T1000 (cell line): Measurements from ENCODE around the gene FRMD4A.
A peak's percentile ranks its signal among the peaks of the same experiment; 100 is the strongest.
"Not testable (repeated sequence)": the region's sequence is repeated elsewhere in the genome, so short reads cannot be mapped to it uniquely, and the experiment has no call there.

ENCODE experiments used
- DNase-seq: peaks from one replicate; lab custom pipeline; 2025; ENCODE audit warnings: mixed read lengths; lab: John Stamatoyannopoulos, UW

Gene FRMD4A

DNA sequence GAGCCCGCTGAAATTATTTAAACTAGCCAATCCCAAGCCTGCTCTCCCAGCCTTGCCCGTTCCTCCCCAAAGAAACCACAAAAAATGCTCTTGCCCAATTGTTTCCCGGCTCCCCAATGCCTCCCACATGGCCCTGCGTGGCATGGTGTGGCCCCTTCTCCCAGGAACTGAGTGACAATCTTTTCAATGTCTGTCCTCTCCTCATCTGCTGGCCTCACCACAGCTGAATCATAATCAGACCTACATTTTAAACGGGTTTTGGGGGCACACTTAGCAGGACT, 542.5 kb downstream of the FRMD4A start:
- DNase-seq, result no peak

DNA sequence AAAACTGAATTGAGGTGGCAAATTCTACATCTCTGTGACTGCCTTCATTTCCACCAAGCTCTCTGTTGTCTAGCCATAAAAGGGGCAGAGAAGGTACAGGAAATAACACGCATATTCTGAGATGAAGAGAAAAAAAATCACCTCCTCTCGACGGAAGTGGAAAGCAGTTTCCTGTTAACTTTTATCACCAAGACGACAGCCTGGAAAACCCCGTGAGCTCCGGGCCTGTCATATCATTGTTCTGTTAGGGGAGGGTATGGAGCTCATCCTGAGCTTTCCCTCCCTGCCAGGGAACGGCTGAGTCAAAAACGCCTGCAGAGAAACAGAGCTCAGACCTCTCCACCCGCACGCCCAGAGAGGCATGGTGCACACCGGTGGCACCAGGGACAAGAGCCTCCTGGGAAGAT, 543.7 kb downstream of the FRMD4A start:
- DNase-seq, result no peak

DNA sequence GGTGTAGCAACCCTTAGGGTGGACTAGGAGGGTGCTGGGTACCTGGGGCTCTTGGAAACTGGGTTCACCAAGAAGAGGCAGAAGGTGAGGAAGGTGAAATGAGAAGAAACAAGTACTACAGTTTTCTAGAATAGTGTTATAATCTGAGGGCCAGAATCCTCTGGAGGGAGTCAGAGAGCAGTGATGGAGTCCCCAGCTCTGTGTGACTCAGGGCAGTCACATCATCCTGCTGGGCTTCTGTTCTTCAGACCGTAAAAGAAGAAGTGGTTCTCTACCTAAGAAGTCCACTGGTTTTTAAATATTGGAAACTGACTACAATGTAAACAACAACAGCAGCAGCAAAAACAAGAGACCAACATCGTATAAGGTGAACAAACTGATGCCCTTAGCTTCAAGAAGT, 546.7 kb downstream of the FRMD4A start:
- DNase-seq, result no peak

DNA sequence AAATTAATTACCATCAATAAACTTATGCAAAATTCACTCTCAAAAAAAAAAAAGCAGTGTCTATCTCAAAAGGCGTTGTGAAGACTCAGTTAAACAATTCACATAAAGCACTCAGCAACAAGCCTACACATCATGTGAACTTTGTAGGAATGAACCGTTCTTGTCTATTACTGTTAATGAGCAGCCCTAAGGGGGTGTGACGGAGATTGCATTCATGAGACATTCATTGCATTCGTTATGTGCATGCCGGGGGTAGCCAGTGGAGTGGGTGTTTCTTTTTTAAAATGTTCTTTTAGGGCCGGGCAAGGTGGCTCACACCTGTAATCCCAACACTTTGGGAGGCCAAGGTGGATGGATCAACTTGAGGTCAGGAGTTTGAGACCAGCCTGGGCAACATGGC, 551.0 kb downstream of the FRMD4A start:
- DNase-seq, result no peak

DNA sequence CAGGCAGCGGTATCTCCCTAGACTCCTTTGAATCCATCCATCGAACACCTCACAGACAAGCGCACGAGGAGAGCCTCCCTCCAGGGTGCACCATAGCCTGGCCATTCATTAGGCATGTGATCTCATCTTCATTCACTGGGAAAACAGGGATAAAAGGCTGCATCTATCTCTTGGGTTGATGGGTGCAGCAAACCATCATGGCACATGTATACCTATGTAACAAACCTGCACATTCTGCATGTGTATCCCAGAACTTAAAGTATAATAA, 552.1 kb downstream of the FRMD4A start:
- not testable (repeated sequence) for DNase-seq

DNA sequence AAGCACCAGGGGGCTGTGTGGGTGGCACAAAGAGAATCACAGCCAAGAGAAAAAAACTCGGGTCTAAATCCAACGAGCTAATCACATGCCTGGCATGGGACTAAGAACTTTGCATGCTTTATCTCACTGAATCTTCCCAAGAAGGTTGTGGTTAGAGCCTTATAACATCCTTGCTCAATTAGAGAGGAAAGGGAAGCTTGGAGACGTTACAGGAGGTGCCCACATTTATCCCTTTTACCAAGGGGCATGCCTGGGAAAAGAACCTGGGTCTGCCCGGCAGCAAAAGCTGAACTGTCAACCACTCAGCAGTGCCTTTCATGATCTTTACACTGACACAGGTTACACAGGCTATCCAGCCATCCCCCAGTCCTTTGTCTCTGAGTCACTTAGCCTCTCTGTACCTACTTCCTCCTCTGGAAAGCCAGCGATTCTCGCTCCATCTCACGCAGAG, 553.8 kb downstream of the FRMD4A start:
- no peak for DNase-seq

DNA sequence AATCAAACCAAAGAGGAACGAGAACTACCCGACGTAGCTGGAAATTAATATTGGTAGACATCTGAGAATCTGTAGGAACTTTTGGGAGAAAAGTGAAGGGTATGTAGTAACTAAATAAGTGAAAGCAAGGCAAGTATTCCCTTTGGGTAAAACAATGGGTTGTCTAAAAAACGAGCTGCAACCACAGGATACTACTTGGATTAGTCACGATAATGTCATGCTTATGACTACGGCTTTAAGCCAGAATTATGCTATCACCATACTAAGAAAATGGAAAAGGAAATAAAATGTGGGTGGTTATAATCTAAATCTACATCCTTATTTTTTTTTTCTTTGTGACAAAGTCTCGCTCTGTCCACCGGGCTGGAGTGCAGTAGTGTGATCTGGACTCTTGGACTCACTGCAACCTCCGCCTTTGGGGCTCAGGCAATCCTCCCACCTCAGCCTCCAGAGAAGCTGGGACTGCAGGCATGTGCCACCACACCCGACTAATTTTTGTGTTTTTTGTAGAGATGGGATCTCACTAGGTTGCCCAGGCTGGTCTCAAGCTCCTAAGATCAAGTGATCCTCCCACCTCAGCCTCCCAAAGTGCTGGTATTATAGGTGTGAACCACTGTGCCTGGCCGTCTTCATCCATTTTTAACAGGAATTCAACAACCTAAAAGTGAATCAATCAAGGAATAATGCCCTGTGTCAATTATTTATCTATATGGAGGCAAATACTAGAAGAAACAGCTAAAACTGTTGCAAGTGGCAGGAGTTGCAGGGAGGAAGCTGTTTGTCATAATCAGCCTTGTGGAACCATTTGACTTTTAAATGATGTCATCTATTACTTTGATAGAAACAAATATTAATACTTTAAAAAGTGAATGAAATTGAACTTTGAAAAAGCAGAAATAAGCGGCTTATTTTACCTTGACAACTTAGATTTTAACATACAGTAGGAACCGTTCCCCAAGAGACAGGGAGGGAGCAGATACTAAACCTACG, 554.6 kb downstream of the FRMD4A start:
- DNase-seq, result no peak

DNA sequence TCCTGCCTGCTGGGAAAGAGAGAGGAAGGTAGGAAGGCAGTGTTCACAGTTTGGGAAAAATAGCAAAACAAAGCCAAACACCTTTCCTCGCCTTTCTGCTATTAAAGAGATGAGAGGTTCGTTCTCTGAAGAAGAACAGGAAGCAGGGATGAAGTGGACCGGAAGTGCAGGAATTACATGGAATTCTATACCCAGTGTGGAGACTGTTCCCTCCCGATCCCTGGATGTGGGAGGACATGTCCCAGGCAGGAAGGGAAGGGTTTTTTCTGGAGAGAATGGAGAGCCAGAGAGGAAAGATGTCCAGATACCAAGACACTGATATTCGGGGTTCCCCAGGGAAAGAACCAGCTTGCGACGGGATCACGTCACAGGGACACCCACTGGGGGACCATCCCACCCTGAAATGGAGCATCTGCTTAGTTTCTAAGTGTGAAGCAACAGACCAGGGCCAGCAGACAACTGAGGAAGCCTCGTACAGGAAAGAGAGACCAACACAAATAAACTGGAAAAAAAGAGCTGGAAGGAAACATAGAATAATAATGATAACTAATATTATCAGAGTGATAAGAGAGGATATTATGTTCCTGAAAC, 556.3 kb downstream of the FRMD4A start:
- no peak for DNase-seq

DNA sequence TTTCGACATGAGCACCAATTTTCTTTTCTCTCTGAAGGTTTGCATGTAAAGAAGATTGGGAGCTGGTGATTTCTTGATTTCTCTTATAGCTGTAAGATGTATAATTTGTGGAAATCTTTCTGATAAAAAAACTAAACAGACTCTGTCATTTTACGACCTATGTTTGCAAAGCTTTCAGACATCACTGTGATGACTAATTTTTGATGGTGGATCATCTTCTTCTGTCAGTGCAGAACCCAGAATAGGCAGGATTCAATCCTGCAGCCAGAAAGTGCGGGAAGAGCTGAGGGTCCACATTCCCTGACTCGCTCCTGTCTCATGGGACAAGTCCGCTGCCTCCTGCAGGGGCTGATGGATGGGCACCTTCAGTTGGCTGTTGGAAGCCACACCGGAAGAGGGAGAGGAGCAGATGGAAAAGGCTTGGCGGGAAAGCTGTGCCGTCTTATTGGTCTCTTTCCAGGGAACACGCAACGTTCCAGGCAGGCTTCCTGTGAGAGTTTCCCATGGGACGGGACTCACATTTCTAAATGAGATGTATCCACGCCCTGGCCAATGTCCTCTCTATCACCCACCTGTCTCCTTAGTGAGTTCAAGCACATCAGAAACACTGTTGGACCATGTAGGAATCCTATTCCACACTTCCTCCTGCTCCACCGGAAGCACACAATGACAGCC, 557.1 kb downstream of the FRMD4A start:
- DNase-seq, result no peak

DNA sequence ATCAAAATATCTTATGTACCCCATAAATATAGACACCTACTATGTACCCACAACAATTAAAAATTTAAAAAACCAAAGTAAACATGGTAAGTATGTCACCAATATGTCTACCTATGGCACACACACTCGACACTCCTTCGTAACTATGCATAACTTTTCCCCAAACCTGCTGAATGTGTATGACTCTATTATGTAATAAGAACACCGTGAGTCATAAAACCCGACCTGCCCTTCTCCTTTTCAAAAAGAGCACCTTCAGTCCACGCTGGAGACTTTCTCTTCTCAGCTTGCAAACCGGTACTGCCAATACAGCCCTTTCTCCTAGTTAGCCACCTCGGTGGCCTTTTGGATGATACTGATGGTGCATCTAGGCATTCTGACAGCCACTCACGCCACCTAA, 557.7 kb downstream of the FRMD4A start:
- DNase-seq, result no peak

DNA sequence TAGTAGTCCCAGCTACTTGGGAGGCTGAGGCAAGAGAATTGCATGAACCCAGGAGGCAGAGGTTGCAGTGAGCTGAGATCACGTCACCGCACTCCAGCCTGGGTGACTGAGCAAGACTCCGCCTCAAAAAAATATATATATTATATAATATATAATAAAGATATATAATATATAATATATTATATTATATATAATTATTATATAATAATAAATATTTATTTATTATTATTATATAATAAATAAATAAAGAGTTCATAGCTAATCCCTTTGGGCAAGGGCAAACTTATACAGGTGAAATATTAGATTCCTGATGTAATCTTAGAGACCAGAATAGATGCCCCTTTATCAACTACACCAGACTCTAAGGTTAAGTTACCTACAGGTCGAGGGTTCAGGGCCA, 558.7 kb downstream of the FRMD4A start:
- DNase-seq, result no peak

DNA sequence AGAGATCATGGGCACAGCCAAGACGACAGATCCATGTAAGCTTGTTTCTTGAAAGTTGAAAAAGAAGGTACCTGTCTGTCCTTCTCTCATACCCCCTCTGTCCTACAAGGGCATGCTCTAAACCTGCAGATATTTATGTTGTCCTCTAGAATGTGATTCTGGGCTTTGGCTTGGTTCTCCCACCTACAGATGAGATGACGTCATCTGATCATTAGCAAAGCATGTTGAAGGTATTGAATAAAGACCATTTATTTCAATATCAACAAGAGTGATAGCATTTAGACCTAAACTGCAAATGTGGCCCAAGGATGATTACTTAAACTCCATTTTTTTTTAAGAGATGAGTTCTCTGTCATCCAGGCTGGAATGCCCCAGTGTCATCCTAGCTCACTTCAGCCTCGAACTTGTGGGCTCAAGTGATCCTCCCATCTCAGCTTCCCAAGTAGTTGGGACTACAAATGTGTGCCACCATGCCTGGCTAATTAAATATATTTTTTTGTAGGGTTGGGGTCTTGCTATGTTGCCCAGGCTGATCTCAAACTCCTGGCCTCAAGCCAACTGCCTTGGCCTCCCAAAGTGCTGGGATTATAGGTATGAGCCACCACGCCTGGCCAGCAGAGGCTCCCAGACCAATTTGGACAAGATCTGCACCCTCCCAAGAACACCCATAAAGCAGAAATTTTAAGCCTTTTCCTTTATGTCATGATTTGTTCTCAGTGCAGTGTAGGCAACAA, 559.8 kb downstream of the FRMD4A start:
- DNase-seq, result no peak

DNA sequence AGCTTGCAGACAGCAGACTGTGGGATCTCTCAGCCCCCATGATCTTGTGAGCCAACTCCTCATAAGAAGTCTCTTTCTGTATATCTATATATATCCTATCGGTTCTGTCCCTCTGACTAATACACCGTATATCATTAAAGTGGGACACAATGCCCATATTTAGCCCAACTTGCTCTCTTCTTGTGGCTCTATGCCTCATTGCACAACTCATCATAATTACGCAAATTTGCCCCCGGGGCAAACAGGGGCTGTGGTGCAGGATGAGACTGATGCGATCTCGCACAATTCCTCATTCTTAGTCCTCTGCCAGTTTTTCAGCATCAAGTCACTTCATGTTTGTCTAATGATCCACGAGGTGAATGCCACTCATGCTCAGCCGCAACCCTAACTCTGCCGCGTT, 560.8 kb downstream of the FRMD4A start:
- DNase-seq, result peak; percentile 83

DNA sequence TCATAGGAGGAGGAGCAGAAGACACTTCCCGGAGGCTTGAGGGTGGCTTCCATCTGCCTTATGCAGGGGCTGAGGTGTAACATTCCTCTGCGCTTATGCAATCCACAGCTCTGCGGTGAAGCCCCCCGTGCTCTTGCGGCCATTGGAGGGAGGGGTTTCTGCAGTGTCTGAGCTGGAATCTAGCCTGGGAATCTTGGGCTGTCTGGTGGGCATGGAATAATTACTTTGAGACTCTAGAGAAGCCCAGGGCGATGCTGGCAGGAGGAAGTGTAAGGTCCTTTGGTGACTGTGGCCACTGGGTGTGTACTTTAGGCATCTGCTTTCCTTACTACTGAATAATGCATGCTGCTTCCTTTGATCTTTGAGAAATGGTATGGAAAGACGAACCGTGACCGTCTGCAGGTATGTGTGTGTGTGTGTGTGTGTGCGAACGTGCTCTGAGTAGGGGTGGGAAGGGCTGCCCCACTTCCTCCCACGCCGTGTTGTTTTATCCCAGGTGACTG, 563.0 kb downstream of the FRMD4A start:
- no peak for DNase-seq

DNA sequence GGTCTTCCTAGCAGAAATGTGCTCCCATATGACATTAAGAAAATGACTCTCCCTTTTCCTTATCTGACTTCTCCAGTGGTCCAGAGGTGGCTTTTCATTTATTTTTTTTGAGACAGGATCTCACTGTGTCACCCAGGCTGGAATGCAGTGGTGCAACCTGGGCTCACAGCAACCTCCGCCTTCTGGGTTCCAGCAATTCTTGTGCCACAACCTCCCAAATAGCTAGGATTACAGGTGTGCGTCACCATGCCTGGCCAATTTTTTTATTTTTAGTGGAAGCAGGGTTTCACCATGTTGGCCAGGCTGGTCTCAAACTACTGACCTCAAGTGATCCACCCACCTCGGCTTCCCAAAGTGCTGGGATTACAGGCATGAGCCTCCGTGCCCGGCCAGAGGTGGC, 563.6 kb downstream of the FRMD4A start:
- not testable (repeated sequence) for DNase-seq

DNA sequence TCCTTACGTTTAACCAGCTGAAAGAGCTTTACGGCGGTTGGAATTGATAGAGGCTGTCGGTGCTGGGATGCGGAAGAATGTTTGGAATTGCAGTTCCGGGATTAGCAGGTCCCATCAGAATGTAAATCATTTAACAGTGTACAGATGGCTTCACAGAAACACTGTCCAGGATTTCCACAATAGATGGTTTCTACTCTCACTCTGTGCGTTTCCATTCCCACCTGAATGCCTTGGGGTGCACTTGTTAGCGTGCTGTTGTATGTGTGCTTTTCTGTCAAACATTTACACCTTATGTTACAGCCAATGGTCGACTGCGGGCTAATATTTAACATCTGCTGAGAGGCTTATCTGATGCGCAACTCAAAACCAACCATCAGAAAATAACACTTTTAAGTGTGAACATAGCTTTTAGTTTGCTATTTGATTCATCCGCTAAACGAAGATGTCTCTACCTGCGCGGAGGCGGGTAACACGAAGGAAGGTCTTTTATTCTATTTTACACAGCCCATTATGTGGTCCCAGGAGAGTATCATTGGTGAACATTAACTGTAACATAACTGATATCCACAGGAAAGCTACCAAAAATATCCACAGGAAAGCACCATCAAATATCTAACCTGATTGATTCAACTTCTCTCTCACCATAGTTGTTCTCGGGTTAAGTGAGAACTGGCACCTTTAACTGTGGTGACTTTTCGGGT, 564.9 kb downstream of the FRMD4A start:
- DNase-seq, result no peak

DNA sequence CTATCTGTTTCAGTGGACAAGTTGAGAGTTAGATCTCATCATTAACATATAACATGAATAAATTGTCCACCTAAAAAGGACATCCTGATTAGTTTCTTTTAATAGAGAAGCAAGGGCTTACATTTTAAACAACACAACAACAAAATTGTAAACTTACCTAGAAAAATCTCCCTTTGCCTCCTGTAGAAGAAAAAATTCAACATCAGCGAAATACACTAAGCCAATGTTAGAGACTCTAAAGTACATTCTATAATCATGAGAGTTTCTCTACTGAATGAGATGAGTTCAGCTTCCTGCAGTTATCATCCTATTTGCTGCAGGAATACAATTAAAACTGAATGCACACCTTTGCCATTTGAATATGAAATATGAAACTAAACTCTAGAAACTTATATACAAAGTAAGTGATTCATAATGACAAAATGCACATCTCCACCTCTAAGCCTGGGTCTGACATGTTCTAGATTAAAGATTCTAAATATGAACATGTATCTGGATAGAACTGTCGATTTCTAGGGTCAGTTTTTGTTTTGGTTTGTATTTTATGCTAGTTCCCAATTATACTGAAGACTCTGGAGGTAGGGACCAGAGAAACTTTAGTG, 569.1 kb downstream of the FRMD4A start:
- DNase-seq, result no peak

DNA sequence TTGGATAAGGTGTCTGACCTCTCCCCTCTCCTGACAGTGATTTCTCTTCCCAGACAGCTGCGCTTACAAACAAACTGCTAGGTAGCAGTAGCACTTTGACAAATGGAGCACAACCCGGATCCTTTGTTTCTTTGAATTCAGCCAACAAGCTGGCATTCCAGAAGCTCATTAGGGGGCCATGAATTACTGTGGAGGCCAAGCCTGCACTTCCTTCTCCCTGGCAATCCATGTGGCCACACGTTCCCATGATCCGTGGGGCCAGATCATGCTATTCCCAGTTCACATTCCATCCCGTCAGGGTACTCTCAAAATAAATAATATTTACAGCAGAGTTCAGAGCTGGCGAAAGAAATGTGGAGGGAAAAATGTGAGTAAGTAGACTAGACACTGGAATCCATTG, 571.6 kb downstream of the FRMD4A start:
- DNase-seq, result no peak

DNA sequence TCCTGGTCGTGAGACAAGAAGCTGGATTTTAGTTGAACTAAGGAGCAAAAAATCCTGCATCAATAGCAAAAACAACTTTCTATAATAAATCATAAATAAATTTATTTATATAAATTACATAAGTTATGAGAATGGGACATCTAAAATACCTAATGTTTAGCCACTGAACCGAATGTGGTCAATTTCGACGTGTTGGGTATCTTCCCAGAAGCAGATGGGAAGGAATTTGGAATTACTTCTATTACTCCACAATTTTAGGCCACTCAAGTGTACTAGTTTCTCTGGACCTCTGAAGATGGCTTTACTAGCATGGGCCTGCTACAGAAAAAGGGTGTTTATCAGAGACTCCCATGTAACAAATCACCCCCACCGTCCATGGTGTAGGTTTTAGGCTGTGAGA, 572.0 kb downstream of the FRMD4A start:
- no peak for DNase-seq

DNA sequence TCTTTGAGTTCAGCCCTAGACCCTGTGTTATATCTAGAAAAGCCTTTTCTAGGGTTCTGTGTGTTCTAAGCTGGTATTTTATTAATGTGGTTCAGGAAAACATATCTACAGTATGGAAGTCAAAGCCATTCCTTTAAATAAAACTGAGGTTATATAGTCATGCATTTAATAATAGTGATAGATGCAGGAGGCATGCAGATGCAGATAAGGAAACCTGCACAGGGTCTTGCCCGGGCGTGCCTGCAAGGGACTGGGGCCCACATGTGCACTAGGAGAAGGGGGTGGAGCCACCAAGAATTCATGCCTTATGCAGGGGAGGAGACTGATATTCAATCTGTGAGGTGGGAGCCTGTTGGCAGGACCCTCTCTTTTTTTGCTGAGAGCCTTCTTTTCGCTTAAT, 572.4 kb downstream of the FRMD4A start:
- peak; percentile 22 for DNase-seq

DNA sequence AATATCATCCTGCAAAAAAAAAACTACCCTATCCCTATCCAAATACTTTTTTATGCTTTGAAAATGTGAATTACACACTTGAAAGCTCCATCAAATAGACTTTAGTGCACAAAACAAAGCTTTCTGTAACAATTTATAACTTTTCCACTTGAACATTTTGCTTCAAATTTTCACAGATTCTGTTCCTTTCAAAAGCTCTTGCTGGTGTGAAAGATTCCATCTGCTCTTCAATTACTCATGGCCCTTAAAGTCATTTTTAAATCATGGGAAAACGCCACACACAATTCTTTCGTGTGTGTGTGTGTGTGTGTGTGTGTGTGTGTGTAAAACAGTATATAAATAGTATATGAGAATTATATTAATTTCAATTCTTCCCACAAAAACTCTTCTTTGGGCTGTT, 576.4 kb downstream of the FRMD4A start:
- DNase-seq, result no peak
